ENCODE data around the gene PLEK2. TPM values are rescaled to one million over a fixed set of nuclear protein-coding genes. Genes with fewer than 3 reads are reported as not detected.
"Not testable (repeated sequence)": the region's sequence is repeated elsewhere in the genome, so short reads cannot be mapped to it uniquely, and the experiment has no call there.

Gene PLEK2
- polyA plus RNA-seq, 1 donor from 2014 or later = not detected

DNA sequence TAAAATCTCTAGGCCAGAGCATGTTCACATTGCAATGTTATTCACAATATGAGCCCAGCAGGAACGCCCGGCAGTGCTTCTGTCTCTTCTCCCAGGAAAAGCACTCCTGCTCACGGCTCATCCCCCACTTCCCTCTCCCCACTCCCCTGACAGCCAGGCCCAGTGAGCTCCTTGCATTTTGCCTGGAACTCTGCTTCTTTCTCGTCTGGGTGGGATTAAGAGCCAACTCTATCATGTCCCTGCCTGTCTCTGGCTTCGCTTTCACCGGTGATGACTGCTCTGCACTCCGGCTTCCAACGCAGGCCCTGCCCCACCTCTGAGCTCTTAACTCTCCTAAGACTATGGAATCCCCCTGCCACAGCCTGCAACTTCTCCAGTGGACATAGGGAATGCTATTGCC is 2.5 kb downstream of the PLEK2 start:
- no peak overlapping the region for H3K4me2 ChIP-seq (ENCODE audit: low read length)
- TF ChIP-seq EZH2 (IDR thresholded peaks at IDR 0.05; ENCODE audit: borderline replicate concordance, insufficient read depth, low read length, poor library complexity, severe bottlenecking) (no peak), TAF1 (IDR thresholded peaks at IDR 0.05; ENCODE audit: low read depth) (no peak)
- no peak overlapping the region for H3K4me3 ChIP-seq (ENCODE audit: low read length)
- H3F3A ChIP-seq (ENCODE audit: insufficient read depth, low read length, poor library complexity, severe bottlenecking) = no peaks in the 10 kb centered on the region
- H3K27me3 ChIP-seq (ENCODE audit: insufficient read depth, low read depth, low read length) = peaks cover 17% of the 10 kb centered on the region
- no peak overlapping the region for H2AFZ ChIP-seq (ENCODE audit: low read depth, low read length)
- H3K9me2 ChIP-seq (ENCODE audit: insufficient read depth, low read length) = no peaks in the 10 kb centered on the region
- no peak overlapping the region for H3K9ac ChIP-seq (ENCODE audit: low read length)
- H3K27ac ChIP-seq (ENCODE audit: low read length) = no peak overlapping the region
- H4K20me1 ChIP-seq (ENCODE audit: insufficient read depth) = no peaks in the 10 kb centered on the region
- no peaks in the 10 kb centered on the region for H3K9me3 ChIP-seq (ENCODE audit: low read length)
- H3K79me2 ChIP-seq (replicated peaks; ENCODE audit: insufficient read depth, low read length) = no peaks in the 10 kb centered on the region
- H3K36me3 ChIP-seq (ENCODE audit: insufficient read depth, low read length) = no peaks in the 10 kb centered on the region

DNA sequence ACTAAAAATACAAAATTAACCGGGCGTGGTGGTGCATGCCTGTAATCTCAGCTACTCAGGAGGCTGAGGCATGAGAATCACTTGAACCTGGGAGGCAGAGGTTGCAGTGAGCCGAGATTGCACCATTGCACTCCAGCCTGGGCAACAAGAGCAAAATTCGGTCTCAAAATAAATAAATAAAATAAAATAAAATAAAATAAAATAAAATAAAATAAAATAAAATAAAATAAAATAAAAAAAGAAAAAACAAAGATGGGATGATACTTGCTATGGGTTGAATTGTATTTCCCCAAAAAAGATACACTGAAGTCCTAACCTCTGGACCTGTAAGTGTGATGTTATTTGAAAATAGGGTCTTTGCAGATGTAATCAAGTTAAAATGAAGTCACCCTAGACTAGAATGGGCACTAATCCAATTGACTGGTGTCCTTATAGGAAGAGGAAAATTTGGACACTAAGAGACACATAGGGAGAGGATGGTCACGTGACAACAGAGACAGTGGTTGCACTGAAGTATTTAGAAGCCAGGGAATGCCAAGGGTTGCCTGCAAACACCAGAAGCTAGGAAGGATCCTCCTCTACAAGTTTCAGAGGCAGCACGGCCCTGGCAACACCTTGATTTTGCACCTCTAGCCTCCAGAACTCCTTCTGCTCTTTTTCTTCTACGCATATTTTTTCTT is 3.7 kb downstream of the PLEK2 start:
- H3K9me2 ChIP-seq (ENCODE audit: insufficient read depth, low read length); H3K4me3 ChIP-seq (ENCODE audit: low read length); H3K9me3 ChIP-seq (ENCODE audit: low read length); H3K27ac ChIP-seq (ENCODE audit: low read length); H2AFZ ChIP-seq (ENCODE audit: low read depth, low read length); H3K9ac ChIP-seq (ENCODE audit: low read length); H3K79me2 ChIP-seq (replicated peaks; ENCODE audit: insufficient read depth, low read length); H3K36me3 ChIP-seq (ENCODE audit: insufficient read depth, low read length); H3K4me2 ChIP-seq (ENCODE audit: low read length); H4K20me1 ChIP-seq (ENCODE audit: insufficient read depth); H3F3A ChIP-seq (ENCODE audit: insufficient read depth, low read length, poor library complexity, severe bottlenecking): not testable (repeated sequence)
- peaks cover 17% of the 10 kb centered on the region for H3K27me3 ChIP-seq (ENCODE audit: insufficient read depth, low read depth, low read length)

DNA sequence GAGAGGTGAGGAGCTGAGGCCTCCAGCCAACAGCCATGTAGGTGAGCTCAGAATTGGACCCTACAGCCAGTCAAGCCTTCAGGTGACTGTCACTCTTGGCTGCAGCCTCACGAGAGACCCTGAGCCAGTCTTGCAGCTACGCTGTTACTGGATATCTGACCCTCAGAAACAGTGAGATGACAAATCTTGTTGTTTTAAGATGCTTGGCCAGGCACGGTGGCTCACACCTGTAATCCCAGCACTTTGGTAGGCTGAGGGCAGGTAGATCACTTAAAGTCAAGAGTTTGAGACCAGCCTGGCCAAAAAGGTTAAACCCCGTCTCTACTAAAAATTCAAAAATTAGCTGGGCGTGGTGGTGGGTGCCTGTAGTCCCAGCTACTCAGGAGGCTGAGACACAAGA is 6.2 kb downstream of the PLEK2 start:
- Histone ChIP-seq H3K27me3 (ENCODE audit: insufficient read depth, low read depth, low read length) (no peaks in the 10 kb centered on the region), H3K27ac (ENCODE audit: low read length) (no peak overlapping the region), H2AFZ (ENCODE audit: low read depth, low read length) (no peak overlapping the region), H4K20me1 (ENCODE audit: insufficient read depth) (no peaks in the 10 kb centered on the region), H3K9me2 (ENCODE audit: insufficient read depth, low read length) (no peaks in the 10 kb centered on the region), H3K9me3 (ENCODE audit: low read length) (no peaks in the 10 kb centered on the region), H3K36me3 (ENCODE audit: insufficient read depth, low read length) (no peaks in the 10 kb centered on the region), H3K4me3 (ENCODE audit: low read length) (no peak overlapping the region), H3K9ac (ENCODE audit: low read length) (no peak overlapping the region), H3K79me2 (replicated peaks; ENCODE audit: insufficient read depth, low read length) (no peaks in the 10 kb centered on the region), H3F3A (ENCODE audit: insufficient read depth, low read length, poor library complexity, severe bottlenecking) (no peaks in the 10 kb centered on the region), H3K4me2 (ENCODE audit: low read length) (no peak overlapping the region)
- TF ChIP-seq TAF1 (IDR thresholded peaks at IDR 0.05; ENCODE audit: low read depth) (no peak), EZH2 (IDR thresholded peaks at IDR 0.05; ENCODE audit: borderline replicate concordance, insufficient read depth, low read length, poor library complexity, severe bottlenecking) (no peak), RAD21 (conservative IDR thresholded peaks at IDR 0.05) (no peak), POLR2AphosphoS5 (IDR thresholded peaks at IDR 0.05) (no peak), SMC3 (conservative IDR thresholded peaks at IDR 0.05; ENCODE audit: poor library complexity) (no peak)
- TF ChIP-seq, protein P1, sequence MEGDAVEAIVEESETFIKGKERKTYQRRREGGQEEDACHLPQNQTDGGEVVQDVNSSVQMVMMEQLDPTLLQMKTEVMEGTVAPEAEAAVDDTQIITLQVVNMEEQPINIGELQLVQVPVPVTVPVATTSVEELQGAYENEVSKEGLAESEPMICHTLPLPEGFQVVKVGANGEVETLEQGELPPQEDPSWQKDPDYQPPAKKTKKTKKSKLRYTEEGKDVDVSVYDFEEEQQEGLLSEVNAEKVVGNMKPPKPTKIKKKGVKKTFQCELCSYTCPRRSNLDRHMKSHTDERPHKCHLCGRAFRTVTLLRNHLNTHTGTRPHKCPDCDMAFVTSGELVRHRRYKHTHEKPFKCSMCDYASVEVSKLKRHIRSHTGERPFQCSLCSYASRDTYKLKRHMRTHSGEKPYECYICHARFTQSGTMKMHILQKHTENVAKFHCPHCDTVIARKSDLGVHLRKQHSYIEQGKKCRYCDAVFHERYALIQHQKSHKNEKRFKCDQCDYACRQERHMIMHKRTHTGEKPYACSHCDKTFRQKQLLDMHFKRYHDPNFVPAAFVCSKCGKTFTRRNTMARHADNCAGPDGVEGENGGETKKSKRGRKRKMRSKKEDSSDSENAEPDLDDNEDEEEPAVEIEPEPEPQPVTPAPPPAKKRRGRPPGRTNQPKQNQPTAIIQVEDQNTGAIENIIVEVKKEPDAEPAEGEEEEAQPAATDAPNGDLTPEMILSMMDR (IDR thresholded peaks at IDR 0.05; ENCODE audit: poor library complexity, severe bottlenecking) = no peak

DNA sequence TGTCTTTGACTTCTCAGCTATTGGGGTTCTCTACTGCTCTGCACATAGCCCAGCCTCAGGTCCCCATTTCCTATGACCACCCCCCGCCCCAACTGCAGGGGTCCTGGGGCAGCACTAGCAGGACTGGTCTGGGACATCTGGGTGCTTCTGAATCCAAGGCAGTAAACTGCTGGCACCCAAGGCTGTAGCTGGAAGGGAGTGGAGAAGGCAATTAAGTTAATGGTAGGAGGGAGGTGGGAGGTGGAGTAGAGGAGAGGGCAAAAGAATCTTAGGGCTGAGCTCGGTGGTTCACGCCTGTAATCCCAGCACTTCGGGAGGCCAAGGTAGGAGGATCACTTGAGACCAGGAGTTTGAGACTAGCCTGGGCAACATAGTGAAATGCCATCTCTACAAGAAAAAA is 11.5 kb downstream of the PLEK2 start:
- Histone ChIP-seq H2AFZ (ENCODE audit: low read depth, low read length) (no peak overlapping the region), H3K27ac (ENCODE audit: low read length) (no peak overlapping the region), H3K36me3 (ENCODE audit: insufficient read depth, low read length) (no peaks in the 10 kb centered on the region), H3K27me3 (ENCODE audit: insufficient read depth, low read depth, low read length) (no peaks in the 10 kb centered on the region), H4K20me1 (ENCODE audit: insufficient read depth) (no peaks in the 10 kb centered on the region), H3K79me2 (replicated peaks; ENCODE audit: insufficient read depth, low read length) (no peaks in the 10 kb centered on the region), H3K4me2 (ENCODE audit: low read length) (no peak overlapping the region), H3K9me2 (ENCODE audit: insufficient read depth, low read length) (no peaks in the 10 kb centered on the region), H3K9me3 (ENCODE audit: low read length) (no peaks in the 10 kb centered on the region), H3F3A (ENCODE audit: insufficient read depth, low read length, poor library complexity, severe bottlenecking) (no peaks in the 10 kb centered on the region), H3K4me3 (ENCODE audit: low read length) (no peak overlapping the region), H3K9ac (ENCODE audit: low read length) (no peak overlapping the region)
- TF ChIP-seq POLR2AphosphoS5 (IDR thresholded peaks at IDR 0.05) = no peak
- no peak for TF ChIP-seq EP300 (conservative IDR thresholded peaks at IDR 0.05; ENCODE audit: poor library complexity, severe bottlenecking)
- TF ChIP-seq TAF1 (IDR thresholded peaks at IDR 0.05; ENCODE audit: low read depth) = no peak
- TF ChIP-seq EZH2 (IDR thresholded peaks at IDR 0.05; ENCODE audit: borderline replicate concordance, insufficient read depth, low read length, poor library complexity, severe bottlenecking) = no peak
- TF ChIP-seq, protein P1 (IDR thresholded peaks at IDR 0.05; ENCODE audit: poor library complexity, severe bottlenecking) = no peak
- no peak for TF ChIP-seq SMC3 (conservative IDR thresholded peaks at IDR 0.05; ENCODE audit: poor library complexity)
- TF ChIP-seq, protein P2, sequence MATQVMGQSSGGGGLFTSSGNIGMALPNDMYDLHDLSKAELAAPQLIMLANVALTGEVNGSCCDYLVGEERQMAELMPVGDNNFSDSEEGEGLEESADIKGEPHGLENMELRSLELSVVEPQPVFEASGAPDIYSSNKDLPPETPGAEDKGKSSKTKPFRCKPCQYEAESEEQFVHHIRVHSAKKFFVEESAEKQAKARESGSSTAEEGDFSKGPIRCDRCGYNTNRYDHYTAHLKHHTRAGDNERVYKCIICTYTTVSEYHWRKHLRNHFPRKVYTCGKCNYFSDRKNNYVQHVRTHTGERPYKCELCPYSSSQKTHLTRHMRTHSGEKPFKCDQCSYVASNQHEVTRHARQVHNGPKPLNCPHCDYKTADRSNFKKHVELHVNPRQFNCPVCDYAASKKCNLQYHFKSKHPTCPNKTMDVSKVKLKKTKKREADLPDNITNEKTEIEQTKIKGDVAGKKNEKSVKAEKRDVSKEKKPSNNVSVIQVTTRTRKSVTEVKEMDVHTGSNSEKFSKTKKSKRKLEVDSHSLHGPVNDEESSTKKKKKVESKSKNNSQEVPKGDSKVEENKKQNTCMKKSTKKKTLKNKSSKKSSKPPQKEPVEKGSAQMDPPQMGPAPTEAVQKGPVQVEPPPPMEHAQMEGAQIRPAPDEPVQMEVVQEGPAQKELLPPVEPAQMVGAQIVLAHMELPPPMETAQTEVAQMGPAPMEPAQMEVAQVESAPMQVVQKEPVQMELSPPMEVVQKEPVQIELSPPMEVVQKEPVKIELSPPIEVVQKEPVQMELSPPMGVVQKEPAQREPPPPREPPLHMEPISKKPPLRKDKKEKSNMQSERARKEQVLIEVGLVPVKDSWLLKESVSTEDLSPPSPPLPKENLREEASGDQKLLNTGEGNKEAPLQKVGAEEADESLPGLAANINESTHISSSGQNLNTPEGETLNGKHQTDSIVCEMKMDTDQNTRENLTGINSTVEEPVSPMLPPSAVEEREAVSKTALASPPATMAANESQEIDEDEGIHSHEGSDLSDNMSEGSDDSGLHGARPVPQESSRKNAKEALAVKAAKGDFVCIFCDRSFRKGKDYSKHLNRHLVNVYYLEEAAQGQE (IDR thresholded peaks at IDR 0.05; ENCODE audit: borderline replicate concordance) = no peak
- no peak for TF ChIP-seq MXI1 (conservative IDR thresholded peaks at IDR 0.05; ENCODE audit: poor library complexity, severe bottlenecking)
